GM18499 (cell line): Measurements from ENCODE around the gene PAQR4.

Source experiments
- ATAC-seq: cut with Tn5 transposase; IDR thresholded peaks from one replicate; pipeline ENCODE4 v1.9.1; 2021; ENCODE audit warnings: moderate number of reproducible peaks; ENCODE audit not compliant: insufficient read depth, unreplicated experiment

PAQR4 gene

DNA sequence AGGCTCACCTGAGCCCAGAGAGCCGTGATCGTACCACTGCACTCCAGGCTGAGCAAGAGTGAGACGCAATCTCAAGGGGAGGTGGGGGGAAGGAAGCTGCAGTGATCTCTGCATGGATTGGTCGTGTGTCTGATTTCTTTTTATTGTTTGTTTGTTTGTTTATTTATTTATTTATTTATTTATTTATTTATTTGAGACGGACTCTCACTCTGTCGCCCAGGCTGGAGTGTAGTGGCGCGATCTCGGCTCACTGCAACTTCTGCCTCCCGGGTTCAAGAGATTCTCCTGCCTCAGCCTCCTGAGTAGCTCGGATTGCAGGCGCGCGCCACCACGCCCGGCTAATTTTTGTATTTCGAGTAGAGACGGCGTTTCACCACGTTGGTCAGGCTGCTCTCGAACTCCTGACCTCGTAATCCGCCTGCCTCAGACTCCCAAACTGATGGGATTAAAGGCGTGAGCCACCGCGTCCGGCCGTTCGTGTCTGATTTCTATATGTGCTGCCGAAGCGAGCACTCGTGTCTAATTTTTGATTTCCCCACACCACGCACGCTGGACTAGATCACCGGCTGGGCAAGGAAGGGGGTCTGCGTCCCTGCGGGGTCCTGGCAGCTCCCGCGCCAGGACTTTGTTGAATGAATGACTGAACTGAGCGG is 50.6 kb downstream of the PAQR4 start:
- ATAC-seq: no peak

GRCh38 chr16:3020247-3020603 is 51.1 kb downstream of the PAQR4 start, which contains the start of gene TNFRSF12A:
Gene TNFRSF12A, plus strand, starts transcription at chr16:3020368. Its CDS starts 30 bp downstream, at chr16:3020398.
- no peak for ATAC-seq

DNA sequence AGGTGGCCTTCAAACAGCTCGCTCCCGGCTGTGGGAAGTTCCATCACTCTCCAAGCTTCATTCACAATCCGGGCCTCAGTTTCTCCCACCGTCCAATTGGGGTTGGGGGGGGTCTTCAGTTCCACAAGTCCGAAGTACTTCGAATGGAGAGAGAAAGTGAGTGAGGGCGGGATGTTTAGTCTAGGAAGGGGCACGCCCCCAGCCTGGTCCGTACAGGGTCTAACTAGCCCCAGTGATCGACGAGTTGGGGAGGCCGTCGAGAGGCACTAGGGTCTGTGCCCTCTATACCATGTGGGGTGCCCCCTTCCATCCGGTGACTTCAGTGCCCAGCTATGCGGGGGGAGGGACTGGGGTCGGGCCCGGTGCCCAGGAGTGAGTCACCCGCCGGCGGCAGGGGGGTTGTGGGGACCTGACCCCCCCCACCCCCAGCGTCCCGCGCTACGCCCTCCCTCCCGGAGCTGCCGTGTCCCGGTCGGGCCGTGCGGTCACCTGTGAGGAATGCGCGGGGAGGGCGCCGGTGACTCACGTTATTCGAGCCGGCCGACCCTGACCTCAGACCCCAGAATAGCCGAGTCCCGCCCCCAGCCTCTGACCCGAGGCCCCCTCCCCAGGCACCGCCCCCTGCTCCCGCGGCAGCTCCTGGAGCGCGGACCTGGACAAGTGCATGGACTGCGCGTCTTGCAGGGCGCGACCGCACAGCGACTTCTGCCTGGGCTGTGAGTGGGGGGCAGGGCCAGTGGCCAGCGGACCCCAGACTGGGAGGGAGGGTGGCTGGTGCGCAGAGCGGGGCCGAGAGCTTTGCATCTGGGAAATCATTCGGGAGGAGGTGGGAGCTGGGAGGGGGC is 51.7 kb downstream of the PAQR4 start:
- ATAC-seq: no peak

DNA sequence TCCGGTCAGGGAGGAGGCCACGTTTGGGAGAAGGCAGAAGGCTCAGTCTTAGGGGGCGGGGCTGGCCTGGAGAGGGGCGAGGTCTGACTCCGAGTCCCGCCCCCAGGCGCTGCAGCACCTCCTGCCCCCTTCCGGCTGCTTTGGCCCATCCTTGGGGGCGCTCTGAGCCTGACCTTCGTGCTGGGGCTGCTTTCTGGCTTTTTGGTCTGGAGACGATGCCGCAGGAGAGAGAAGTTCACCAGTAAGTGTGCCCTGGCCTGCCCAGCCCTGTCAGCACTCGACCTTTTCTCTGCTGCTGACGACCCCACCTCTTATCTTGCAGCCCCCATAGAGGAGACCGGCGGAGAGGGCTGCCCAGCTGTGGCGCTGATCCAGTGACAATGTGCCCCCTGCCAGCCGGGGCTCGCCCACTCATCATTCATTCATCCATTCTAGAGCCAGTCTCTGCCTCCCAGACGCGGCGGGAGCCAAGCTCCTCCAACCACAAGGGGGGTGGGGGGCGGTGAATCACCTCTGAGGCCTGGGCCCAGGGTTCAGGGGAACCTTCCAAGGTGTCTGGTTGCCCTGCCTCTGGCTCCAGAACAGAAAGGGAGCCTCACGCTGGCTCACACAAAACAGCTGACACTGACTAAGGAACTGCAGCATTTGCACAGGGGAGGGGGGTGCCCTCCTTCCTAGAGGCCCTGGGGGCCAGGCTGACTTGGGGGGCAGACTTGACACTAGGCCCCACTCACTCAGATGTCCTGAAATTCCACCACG is 52.5 kb downstream of the PAQR4 start:
- ATAC-seq: no peak

- ATAC-seq: no peak
Observed at GRCh38 chr16:3022208-3022683, 53.1 kb downstream of the PAQR4 start.

DNA sequence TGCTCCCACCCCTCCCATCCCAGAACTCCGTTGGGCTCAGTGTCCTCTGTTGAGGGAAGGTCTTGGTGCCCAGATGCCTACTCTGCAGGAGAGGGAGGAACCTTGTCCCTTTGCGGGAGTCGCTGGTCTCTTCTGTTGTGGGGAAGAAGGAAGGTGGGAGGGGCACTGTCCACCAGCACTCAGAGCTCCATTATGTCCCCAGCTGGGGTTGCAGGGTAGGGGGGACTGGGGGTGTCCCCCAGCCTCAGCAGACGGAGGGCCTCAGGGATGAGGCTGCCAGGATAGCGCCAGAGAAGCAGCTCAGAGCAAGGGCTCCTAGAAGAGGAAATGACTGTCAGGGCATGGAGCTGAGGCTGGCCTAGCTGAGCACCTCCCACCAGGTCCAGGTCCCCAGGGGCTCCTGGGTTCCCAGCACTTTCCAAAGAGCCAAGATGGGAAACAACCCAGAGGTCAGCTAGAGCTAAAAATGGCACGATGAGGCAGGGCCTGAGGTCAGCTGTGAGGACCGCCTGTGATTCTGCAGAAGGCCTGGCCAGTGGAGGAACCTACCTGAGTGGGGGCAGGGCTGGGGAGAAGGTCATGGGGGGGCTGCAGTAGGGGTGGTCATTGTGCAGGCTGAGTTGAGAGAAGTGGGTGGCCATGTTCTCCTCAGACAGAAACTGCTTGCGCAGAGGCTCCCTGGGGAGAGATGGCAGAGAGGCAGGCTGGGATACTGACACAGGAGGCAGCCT is 53.7 kb downstream of the PAQR4 start:
- no peak for ATAC-seq
